Measurements from ENCODE around the gene ATXN1L.
"Not testable (repeated sequence)": the region's sequence is repeated elsewhere in the genome, so short reads cannot be mapped to it uniquely, and the experiment has no call there.

GRCh38 chr16:71905765-71906164, 60.0 kb downstream of the ATXN1L start:
- not testable (repeated sequence) for TF ChIP-seq POLR2A, CTCF, POLR2AphosphoS5, EP300 (IDR thresholded peaks at IDR 0.05)

All from gastroesophageal sphincter (tissue), 3 donors.